HepG2 (cell line): ENCODE data around the gene WNT5B. TPM values are rescaled to one million over a fixed set of nuclear protein-coding genes. Genes with fewer than 3 reads are reported as not detected.

Source experiments
- CENPBD1 ChIP-seq: sonication (generic); formaldehyde crosslinking; IDR thresholded peaks from 2 replicates; pipeline ENCODE4 v1.8.0; 2022; ENCODE audit warnings: missing genetic modification reagents, low read depth, mild to moderate bottlenecking, borderline replicate concordance
- DDIT3 ChIP-seq: sonication (generic); formaldehyde crosslinking; IDR thresholded peaks from 2 replicates; pipeline ENCODE4 v1.4.0; 2020; ENCODE audit warnings: mild to moderate bottlenecking, missing genetic modification reagents
- HMG20B ChIP-seq: conservative IDR thresholded peaks from 2 replicates; pipeline ENCODE4 v1.6.1; 2016; ENCODE audit warnings: missing genetic modification reagents, missing compliant biosample characterization
- MYNN ChIP-seq: sonication (generic); formaldehyde crosslinking; IDR thresholded peaks from 2 replicates; pipeline ENCODE4 v1.4.0; 2020; ENCODE audit warnings: mild to moderate bottlenecking, low read depth, missing genetic modification reagents
- NFRKB ChIP-seq: fragments of 450-650 bp; IDR thresholded peaks from 2 replicates; pipeline ENCODE4 v1.6.1; 2017
- NR3C1 ChIP-seq: sonication (generic); formaldehyde crosslinking; IDR thresholded peaks from 2 replicates; pipeline ENCODE4 v1.4.0; 2020; ENCODE audit warnings: missing genetic modification reagents
- PTBP1 ChIP-seq: fragments of 200-400 bp; formaldehyde crosslinking; IDR thresholded peaks from 2 replicates; pipeline ENCODE4 v1.6.1; 2018; ENCODE audit warnings: low read length, low read depth; ENCODE audit not compliant: poor library complexity, severe bottlenecking
- RAD21 ChIP-seq: fragments of 450-650 bp; formaldehyde crosslinking; IDR thresholded peaks from 2 replicates; pipeline ENCODE4 v1.5.0; 2020; ENCODE audit warnings: mild to moderate bottlenecking
- RARA ChIP-seq: IDR thresholded peaks from 2 replicates; pipeline ENCODE4 v1.6.1; 2016; ENCODE audit warnings: missing genetic modification reagents, missing compliant biosample characterization
- RNF219 ChIP-seq: sonication (generic); formaldehyde crosslinking; IDR thresholded peaks from 2 replicates; pipeline ENCODE4 v1.5.0; 2020; ENCODE audit warnings: mild to moderate bottlenecking, missing genetic modification reagents
- TBX3 ChIP-seq: fragments of 450-650 bp; IDR thresholded peaks from 2 replicates; pipeline ENCODE4 v1.6.1; 2017; ENCODE audit warnings: antibody characterized with exemption, mild to moderate bottlenecking, inconsistent platforms, borderline replicate concordance
- THAP11 ChIP-seq: IDR thresholded peaks from 2 replicates; pipeline ENCODE4 v1.6.1; 2016; ENCODE audit warnings: missing biosample characterization, missing genetic modification reagents
- U2AF2 ChIP-seq: fragments of 200-400 bp; formaldehyde crosslinking; IDR thresholded peaks from 2 replicates; pipeline ENCODE4 v1.6.1; 2017; ENCODE audit warnings: low read depth, mild to moderate bottlenecking, low read length
- ZFAT ChIP-seq: sonication (generic); formaldehyde crosslinking; conservative IDR thresholded peaks from 2 replicates; pipeline ENCODE4 v1.8.1; 2023; ENCODE audit warnings: missing genetic modification reagents, inconsistent platforms
- ZFP82 ChIP-seq: sonication (generic); formaldehyde crosslinking; IDR thresholded peaks from 2 replicates; pipeline ENCODE4 v1.5.1; 2020; ENCODE audit warnings: mild to moderate bottlenecking, missing genetic modification reagents, borderline replicate concordance
- ZNF557 ChIP-seq: sonication (generic); formaldehyde crosslinking; IDR thresholded peaks from 2 replicates; pipeline ENCODE4 v1.4.0; 2020; ENCODE audit warnings: missing genetic modification reagents
- ZNF562 ChIP-seq: sonication (generic); formaldehyde crosslinking; IDR thresholded peaks from 2 replicates; pipeline ENCODE4 v1.8.0; 2022; ENCODE audit warnings: missing genetic modification reagents, borderline replicate concordance
- ZNF615 ChIP-seq: sonication (generic); formaldehyde crosslinking; IDR thresholded peaks from 2 replicates; pipeline ENCODE4 v1.5.0; 2020; ENCODE audit warnings: mild to moderate bottlenecking, missing genetic modification reagents, borderline replicate concordance
- ZNF878 ChIP-seq: sonication (generic); formaldehyde crosslinking; IDR thresholded peaks from 2 replicates; pipeline ENCODE4 v1.8.1; 2023; ENCODE audit warnings: mild to moderate bottlenecking, missing genetic modification reagents, moderate library complexity
- polyA plus RNA-seq, 8 experiments: library from polyadenylated mRNA; depleted of rRNA in 3 of 8; stranded (reverse) in 7 of 8; unstranded in 1 of 8; fragments of >200 nt; fragmentation: Illumina TruSeq in 4 of 8; extraction: Trizol in 4 of 8; gene quantifications; 2 replicates each; pipeline versions ENCODE4 v1.2.1 to v1.2.3, GENCODE V29; 2011 to 2016; ENCODE audit warnings: low read depth in 4 of 8, missing spikeins in 1 of 8, mixed read lengths in 1 of 8; ENCODE audit not compliant: insufficient read depth in 1 of 8
- total RNA-seq, 5 experiments: library from RNA; depleted of rRNA; stranded (reverse); fragments of >200 nt; fragmentation: Illumina TruSeq; extraction: Trizol; gene quantifications; 2 replicates each; pipeline ENCODE4 v1.2.3, GENCODE V29; 2016; ENCODE audit warnings: low read depth in 1 of 5
- TF ChIP-seq, protein P1 (sequence below): IDR thresholded peaks from 2 replicates; pipeline ENCODE4 v1.6.1; 2016; ENCODE audit warnings: missing compliant biosample characterization, missing genetic modification reagents, borderline replicate concordance
- TF ChIP-seq, protein P2 (sequence below): sonication (generic); formaldehyde crosslinking; IDR thresholded peaks from 2 replicates; pipeline ENCODE4 v1.4.0; 2020; ENCODE audit warnings: missing genetic modification reagents
- TF ChIP-seq, protein P3 (sequence below): sonication (generic); formaldehyde crosslinking; IDR thresholded peaks from 2 replicates; pipeline ENCODE4 v1.4.0; 2020; ENCODE audit warnings: missing genetic modification reagents, low read depth, mild to moderate bottlenecking, borderline replicate concordance

WNT5B gene
- total and polyA plus RNA-seq, 2 of the 13 experiments (the other 11 are each of a cell fraction or from before 2014, with no cell fraction given): 0.04 TPM; not detected in 1

GRCh38 chr12:1690578-1691122 lies 61.6 kb downstream of the WNT5B start, which contains the start of gene ADIPOR2 (continued):
- TF ChIP-seq, protein P1, sequence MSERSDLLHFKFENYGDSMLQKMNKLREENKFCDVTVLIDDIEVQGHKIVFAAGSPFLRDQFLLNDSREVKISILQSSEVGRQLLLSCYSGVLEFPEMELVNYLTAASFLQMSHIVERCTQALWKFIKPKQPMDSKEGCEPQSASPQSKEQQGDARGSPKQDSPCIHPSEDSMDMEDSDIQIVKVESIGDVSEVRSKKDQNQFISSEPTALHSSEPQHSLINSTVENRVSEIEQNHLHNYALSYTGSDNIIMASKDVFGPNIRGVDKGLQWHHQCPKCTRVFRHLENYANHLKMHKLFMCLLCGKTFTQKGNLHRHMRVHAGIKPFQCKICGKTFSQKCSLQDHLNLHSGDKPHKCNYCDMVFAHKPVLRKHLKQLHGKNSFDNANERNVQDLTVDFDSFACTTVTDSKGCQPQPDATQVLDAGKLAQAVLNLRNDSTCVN (CRISPR knock-in tag): peak; percentile 80; the same call in 1 of the 2 replicates
- TF ChIP-seq TBX3 (no peak), ZNF878 (peak; percentile 25; the same call in 1 of the 2 replicates), ZNF562 (CRISPR knock-in tag) (no peak), MYNN (0 out of 2 replicates have a peak, but pooled peaks have one; percentile 44), RARA (CRISPR knock-in tag) (no peak; the same call in 1 of the 2 replicates), NFRKB (no peak), ZNF557 (CRISPR knock-in tag) (peak; percentile 47; the same call in 1 of the 2 replicates), RNF219 (no peak), ZFAT (CRISPR knock-in tag) (no peak), ZNF615 (CRISPR knock-in tag) (no peak), DDIT3 (CRISPR knock-in tag) (no peak), PTBP1 (no peak), ZFP82 (no peak), HMG20B (CRISPR knock-in tag) (no peak), CENPBD1 (CRISPR knock-in tag) (no peak), NR3C1 (CRISPR knock-in tag) (no peak), RAD21 (no peak), U2AF2 (no peak), THAP11 (peak; percentile 96)
- TF ChIP-seq, protein P2, sequence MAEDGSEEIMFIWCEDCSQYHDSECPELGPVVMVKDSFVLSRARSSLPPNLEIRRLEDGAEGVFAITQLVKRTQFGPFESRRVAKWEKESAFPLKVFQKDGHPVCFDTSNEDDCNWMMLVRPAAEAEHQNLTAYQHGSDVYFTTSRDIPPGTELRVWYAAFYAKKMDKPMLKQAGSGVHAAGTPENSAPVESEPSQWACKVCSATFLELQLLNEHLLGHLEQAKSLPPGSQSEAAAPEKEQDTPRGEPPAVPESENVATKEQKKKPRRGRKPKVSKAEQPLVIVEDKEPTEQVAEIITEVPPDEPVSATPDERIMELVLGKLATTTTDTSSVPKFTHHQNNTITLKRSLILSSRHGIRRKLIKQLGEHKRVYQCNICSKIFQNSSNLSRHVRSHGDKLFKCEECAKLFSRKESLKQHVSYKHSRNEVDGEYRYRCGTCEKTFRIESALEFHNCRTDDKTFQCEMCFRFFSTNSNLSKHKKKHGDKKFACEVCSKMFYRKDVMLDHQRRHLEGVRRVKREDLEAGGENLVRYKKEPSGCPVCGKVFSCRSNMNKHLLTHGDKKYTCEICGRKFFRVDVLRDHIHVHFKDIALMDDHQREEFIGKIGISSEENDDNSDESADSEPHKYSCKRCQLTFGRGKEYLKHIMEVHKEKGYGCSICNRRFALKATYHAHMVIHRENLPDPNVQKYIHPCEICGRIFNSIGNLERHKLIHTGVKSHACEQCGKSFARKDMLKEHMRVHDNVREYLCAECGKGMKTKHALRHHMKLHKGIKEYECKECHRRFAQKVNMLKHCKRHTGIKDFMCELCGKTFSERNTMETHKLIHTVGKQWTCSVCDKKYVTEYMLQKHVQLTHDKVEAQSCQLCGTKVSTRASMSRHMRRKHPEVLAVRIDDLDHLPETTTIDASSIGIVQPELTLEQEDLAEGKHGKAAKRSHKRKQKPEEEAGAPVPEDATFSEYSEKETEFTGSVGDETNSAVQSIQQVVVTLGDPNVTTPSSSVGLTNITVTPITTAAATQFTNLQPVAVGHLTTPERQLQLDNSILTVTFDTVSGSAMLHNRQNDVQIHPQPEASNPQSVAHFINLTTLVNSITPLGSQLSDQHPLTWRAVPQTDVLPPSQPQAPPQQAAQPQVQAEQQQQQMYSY: peak; percentile 54; the same call in 1 of the 2 replicates
- TF ChIP-seq, protein P3, sequence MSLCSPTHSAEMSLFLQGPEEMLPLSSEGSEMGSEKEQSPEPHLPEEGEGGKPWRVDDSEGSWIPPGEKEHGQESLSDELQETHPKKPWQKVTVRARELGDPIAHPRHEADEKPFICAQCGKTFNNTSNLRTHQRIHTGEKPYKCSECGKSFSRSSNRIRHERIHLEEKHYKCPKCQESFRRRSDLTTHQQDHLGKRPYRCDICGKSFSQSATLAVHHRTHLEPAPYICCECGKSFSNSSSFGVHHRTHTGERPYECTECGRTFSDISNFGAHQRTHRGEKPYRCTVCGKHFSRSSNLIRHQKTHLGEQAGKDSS (CRISPR knock-in tag): no peak; the same call in 1 of the 2 replicates
